ENCODE data around the gene EHF.

EHF gene

GRCh38 chr11:34605481-34606325, 15.2 kb upstream of the EHF start:
- CTCF ChIA-PET, result interaction anchor here (1.3 to 2.5 kb wide), 4 partner anchors 18 to 57 kb away, joined by 3 to 7 read pairs (median 4); no protein-coding TSS in a partner anchor
- no peak for DNase-seq (ENCODE audit: extremely low spot score)
- TF ChIP-seq CTCF (IDR thresholded peaks at IDR 0.05; ENCODE audit: control extremely low read depth, extremely low read depth, low read depth, missing control alignments), result no peak
- POLR2A ChIA-PET, result no interaction called here

GRCh38 chr11:34606326-34607120, 14.4 kb upstream of the EHF start:
- no peak for TF ChIP-seq CTCF (IDR thresholded peaks at IDR 0.05; ENCODE audit: control extremely low read depth, extremely low read depth, low read depth, missing control alignments)
- ChIA-PET CTCF (interaction anchor here (1.3 to 2.5 kb wide), 5 partner anchors 19 to 58 kb away, joined by 3 to 7 read pairs (median 4); no protein-coding TSS in a partner anchor), POLR2A (no interaction called here)
- DNase-seq (ENCODE audit: extremely low spot score), result no peak

GRCh38 chr11:34609187-34609751, 11.6 kb upstream of the EHF start:
- POLR2A ChIA-PET, result no interaction called here
- CTCF ChIA-PET, result interaction anchor here (1.0 to 1.4 kb wide), 4 partner anchors 21 to 232 kb away, joined by 3 read pairs; no protein-coding TSS in a partner anchor
- no peak for TF ChIP-seq CTCF (IDR thresholded peaks at IDR 0.05; ENCODE audit: control extremely low read depth, extremely low read depth, low read depth, missing control alignments)
- DNase-seq (ENCODE audit: extremely low spot score), result no peak

GRCh38 chr11:34609850-34610249, 11.0 kb upstream of the EHF start:
- ChIA-PET CTCF (interaction anchor here (1.0 to 1.4 kb wide), 3 partner anchors 23 to 231 kb away, joined by 3 read pairs; no protein-coding TSS in a partner anchor), POLR2A (no interaction called here)
- no peak for DNase-seq (ENCODE audit: extremely low spot score)
- TF ChIP-seq CTCF (IDR thresholded peaks at IDR 0.05; ENCODE audit: control extremely low read depth, extremely low read depth, low read depth, missing control alignments), result no peak

- ChIA-PET CTCF (no interaction called here), POLR2A (no interaction called here)
- TF ChIP-seq CTCF (IDR thresholded peaks at IDR 0.05; ENCODE audit: control extremely low read depth, extremely low read depth, low read depth, missing control alignments), result no peak
Measured at GRCh38 chr11:34610324-34611041, 10.4 kb upstream of the EHF start.

GRCh38 chr11:34613015-34613414, 7.9 kb upstream of the EHF start:
- POLR2A ChIA-PET, result no interaction called here
- CTCF ChIA-PET, result interaction anchor here (2.1 kb wide), 1 partner anchor 27 kb away, joined by 12 read pairs; no protein-coding TSS in a partner anchor
- DNase-seq (ENCODE audit: extremely low spot score), result no peak
- no peak for TF ChIP-seq CTCF (IDR thresholded peaks at IDR 0.05; ENCODE audit: control extremely low read depth, extremely low read depth, low read depth, missing control alignments)

More at GRCh38 chr11:34610324-34611041, 10.4 kb upstream of the EHF start:
- DNase-seq (ENCODE audit: extremely low spot score), result no peak
